NOMO-1 treated with dmso at 0.1 percent for 144 hours (cell line): ENCODE data around the gene SLC25A27.

Source experiments
- DNase-seq: peaks from one replicate; lab custom pipeline; 2025; ENCODE audit not compliant: unreplicated experiment; lab: John Stamatoyannopoulos, UW

SLC25A27 gene

GRCh38 chr6:46648869-46649492 is 3.8 kb upstream of the SLC25A27 start:
- no peak for DNase-seq

- DNase-seq, result no peak
These were observed 1.8 kb upstream of the SLC25A27 start for GRCh38 chr6:46651006-46651405.

- DNase-seq, result no peak
These were observed 959 bp upstream of the SLC25A27 start for GRCh38 chr6:46651816-46652215.

- DNase-seq, result no peak
These were observed 558 bp upstream of the SLC25A27 start for GRCh38 chr6:46652232-46652602.

GRCh38 chr6:46653439-46654195 is 842 bp downstream of the SLC25A27 start:
- no peak for DNase-seq

- no peak for DNase-seq
These were observed 3.0 kb downstream of the SLC25A27 start for GRCh38 chr6:46655803-46656202.

- no peak for DNase-seq
These were observed 4.9 kb downstream of the SLC25A27 start for GRCh38 chr6:46657642-46658041.

- DNase-seq, result no peak
These were observed 8.7 kb downstream of the SLC25A27 start for GRCh38 chr6:46661483-46661882.

GRCh38 chr6:46667377-46667776 is 14.6 kb downstream of the SLC25A27 start:
- no peak for DNase-seq

GRCh38 chr6:46674410-46674809 is 21.6 kb downstream of the SLC25A27 start:
- DNase-seq, result no peak

GRCh38 chr6:46676604-46677313 is 24.0 kb downstream of the SLC25A27 start:
- DNase-seq, result no peak

- no peak for DNase-seq
These were observed 24.5 kb downstream of the SLC25A27 start for GRCh38 chr6:46677314-46677654.

- no peak for DNase-seq
These were observed 32.0 kb downstream of the SLC25A27 start for GRCh38 chr6:46684771-46685170.

- no peak for DNase-seq
These were observed 34.9 kb downstream of the SLC25A27 start, which contains the start of gene TDRD6 for GRCh38 chr6:46687619-46688097. Gene TDRD6 (plus strand): TSS chr6:46687885. CDS start chr6:46688129, 244 bp downstream.

GRCh38 chr6:46688117-46688965 is 35.6 kb downstream of the SLC25A27 start:
- DNase-seq, result no peak

- no peak for DNase-seq
These were observed 36.2 kb downstream of the SLC25A27 start for GRCh38 chr6:46688966-46689335.

GRCh38 chr6:46689657-46690056 is 36.9 kb downstream of the SLC25A27 start:
- no peak for DNase-seq

GRCh38 chr6:46690141-46690755 is 37.5 kb downstream of the SLC25A27 start:
- no peak for DNase-seq

- no peak for DNase-seq
These were observed 38.2 kb downstream of the SLC25A27 start for GRCh38 chr6:46690911-46691451.

- DNase-seq, result no peak
These were observed 47.2 kb downstream of the SLC25A27 start for GRCh38 chr6:46699970-46700369.
